ENCODE measurements around the gene NUBPL.
"Not testable (repeated sequence)": the region's sequence is repeated elsewhere in the genome, so short reads cannot be mapped to it uniquely, and the experiment has no call there.

NUBPL gene

GRCh38 chr14:31678421-31679249 is 117.4 kb downstream of the NUBPL start:
- DNase-seq = no peak

- DNase-seq = no peak
These were observed 121.6 kb downstream of the NUBPL start for GRCh38 chr14:31682768-31683167.

GRCh38 chr14:31687726-31688125 is 126.5 kb downstream of the NUBPL start:
- DNase-seq = no peak

- DNase-seq = no peak
These were observed 128.9 kb downstream of the NUBPL start for GRCh38 chr14:31690056-31690455.

DNA sequence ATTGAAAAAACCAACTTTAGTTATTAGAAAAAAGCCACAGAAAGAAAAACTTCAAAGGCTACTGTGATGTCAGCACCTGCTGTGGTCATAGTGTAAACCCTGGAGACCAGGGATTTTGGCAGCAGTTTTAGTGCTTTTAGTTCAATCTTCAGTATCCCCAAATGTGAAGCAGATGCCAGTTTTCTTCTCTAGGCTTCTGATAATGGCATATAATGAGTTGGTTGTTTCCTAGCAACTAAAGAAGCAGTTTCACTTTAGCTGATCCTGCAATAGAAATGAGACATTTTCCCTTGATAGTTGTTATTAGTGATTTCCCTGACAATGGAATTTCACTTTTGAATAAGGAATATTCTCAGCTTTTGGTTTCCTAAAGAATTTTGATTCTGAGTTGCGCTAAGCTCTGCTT is 131.2 kb downstream of the NUBPL start:
- no peak for DNase-seq

DNA sequence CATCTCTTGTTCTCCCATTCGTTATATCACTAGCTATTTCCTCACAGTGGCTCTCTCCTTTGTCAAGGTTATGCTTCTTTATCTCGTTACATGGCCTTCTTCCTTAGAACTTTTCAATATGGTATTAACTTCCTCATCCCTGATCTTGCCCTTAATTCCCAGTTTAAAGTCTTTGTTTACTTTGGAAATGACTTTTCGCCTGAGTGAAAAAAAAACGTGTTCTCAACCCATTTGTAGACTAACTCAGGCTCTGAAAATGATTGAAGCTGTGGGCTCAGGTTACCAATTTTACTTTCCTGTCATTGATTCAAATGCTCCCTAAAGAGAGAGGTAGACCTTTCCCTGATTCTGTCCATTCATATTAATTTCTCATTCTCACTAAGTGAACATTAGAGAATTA is 135.2 kb downstream of the NUBPL start:
- no peak for DNase-seq

- DNase-seq = no peak
These were observed 138.6 kb downstream of the NUBPL start for GRCh38 chr14:31699809-31700208.

DNA sequence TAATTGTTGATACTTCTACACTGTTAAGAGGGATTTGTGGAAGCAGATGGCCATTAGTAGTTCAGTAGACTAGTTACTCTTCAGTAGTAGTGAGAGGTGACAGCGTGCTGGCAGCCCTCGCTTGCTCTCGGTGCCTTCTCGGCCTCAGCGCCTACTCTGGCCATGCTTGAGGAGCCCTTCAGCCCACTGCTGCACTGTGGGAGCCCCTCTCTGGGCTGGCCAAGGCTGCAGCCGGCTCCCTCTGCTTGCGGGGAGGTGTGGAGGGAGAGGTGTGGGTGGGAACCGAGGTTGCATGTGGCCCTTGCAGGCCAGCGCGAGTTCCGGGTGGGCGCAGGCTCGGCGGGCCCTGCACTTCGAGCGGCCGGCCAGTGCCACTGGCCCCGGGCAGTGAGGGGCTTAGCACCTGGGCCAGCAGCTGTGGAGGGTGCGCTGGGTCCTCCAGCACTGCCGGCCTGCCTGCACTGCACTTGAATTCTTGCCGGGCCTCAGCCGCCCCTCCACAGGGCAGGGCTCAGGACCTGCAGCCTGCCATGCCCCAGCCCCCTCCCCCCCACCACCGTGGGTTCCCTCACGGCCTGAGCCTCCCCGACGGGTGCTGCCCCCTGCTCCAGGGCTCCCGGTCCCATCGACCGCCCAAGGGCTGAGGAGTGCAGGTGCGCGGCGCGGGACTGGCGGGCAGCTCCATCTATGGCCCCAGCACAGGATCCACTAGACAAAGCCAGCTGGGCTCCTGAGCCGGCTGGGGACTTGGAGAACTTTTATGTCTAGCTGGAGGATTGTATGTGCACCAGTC is 139.3 kb downstream of the NUBPL start:
- DNase-seq = no peak

- DNase-seq = no peak
These were observed 140.9 kb downstream of the NUBPL start for GRCh38 chr14:31702130-31702529.

DNA sequence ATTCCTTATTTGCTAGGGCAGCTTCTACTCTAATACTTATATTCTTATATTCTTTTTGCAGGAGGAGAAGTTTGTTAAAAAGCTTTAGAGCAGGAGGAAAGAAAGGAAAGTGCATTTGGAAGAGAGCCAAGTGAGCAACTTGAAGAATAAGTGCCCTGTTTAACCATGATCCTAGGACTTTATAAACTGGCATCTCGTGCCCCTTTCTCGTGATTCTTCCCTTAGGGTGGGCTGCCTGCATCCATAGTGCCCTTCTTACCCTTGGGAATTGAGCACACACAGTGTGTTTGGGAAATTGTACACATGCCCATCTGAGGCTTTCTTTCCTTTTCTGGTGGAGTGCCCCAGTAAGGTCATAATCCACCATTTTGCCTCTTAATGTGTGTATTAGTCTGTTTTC is 141.9 kb downstream of the NUBPL start:
- no peak for DNase-seq

- no peak for DNase-seq
These were observed 144.5 kb downstream of the NUBPL start for GRCh38 chr14:31705731-31706130.

GRCh38 chr14:31708661-31709060 is 147.5 kb downstream of the NUBPL start:
- DNase-seq = not testable (repeated sequence)

GRCh38 chr14:31712244-31713127 is 151.3 kb downstream of the NUBPL start:
- no peak for DNase-seq

DNA sequence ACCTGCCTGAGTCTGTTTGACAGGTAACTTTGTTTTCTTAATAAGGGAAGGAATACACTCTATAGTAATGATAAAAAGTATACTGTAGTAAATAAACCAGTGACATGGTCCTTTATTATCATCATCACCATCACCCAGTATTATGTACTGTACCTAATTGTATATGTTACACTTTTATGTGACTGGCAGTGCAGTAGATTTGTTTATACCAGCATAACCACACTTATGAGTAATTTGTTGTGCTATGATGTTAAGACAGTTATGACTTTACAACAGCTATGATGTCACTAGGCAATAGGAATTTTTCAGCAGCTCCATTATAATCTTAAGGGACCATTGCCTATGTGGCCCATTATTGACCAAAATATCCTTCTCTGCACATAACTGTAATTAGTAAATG is 155.0 kb downstream of the NUBPL start:
- DNase-seq = no peak

DNA sequence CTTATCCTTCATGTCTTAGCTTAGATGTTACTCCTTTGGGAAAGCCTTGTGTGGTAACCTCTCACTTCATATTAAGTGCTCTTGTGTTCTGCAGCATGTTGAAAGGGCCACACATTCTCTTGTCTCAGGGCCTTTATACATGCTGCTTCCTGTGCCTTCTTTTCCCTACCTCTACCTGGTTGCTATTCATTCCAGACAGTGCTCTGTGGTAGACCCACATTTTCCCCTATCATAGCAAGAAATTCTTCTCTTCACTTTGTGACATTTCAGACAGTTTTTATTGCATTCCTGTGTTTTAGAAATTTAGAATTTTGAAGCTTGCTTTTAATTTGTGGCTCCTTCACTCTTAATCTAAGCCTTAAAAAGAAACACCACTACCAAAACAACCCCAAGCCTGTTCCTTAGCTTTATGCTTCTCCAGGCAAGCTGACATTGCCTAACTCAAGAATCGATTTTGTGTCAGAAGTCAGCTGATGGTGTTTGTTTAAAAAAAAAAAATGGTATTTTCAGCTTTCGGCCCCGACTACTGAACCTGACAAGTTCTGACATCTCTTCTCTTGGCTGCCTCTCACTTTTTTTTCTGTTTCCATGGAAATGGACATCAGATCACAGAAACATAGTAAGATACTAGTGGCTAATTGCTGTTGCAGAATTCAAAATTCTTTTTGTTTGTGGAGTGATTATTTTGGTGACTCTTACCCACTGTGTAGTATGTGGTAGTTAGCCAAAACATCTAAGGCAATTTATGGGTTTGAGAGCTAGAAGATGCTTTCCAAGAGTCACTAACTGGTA is 156.3 kb downstream of the NUBPL start:
- DNase-seq = no peak

DNA sequence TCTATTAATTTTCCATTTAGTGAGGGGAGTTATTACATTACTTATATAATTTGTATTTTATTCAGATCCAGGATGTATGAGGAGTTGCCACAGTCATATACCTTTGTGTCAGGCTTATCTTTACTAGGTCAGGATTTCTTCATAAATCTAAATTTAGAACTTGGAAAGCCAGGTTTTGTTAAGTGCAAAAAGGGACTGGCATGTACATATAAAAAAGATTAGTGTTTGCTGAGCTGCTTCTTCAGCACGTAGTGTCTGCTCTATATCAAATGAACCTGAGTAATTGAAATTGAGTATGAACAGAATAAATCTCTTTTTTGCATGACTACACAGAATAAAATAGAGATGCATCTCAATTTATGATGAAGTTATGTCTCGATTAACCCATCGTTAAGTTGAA is 157.4 kb downstream of the NUBPL start:
- DNase-seq = no peak

- no peak for DNase-seq
These were observed 157.8 kb downstream of the NUBPL start for GRCh38 chr14:31718985-31719384.

- DNase-seq = no peak
These were observed 165.1 kb downstream of the NUBPL start for GRCh38 chr14:31726337-31726736.

- DNase-seq = no peak
These were observed 166.6 kb downstream of the NUBPL start for GRCh38 chr14:31727797-31728196.

GRCh38 chr14:31740688-31741087 is 179.5 kb downstream of the NUBPL start:
- DNase-seq = no peak

DNA sequence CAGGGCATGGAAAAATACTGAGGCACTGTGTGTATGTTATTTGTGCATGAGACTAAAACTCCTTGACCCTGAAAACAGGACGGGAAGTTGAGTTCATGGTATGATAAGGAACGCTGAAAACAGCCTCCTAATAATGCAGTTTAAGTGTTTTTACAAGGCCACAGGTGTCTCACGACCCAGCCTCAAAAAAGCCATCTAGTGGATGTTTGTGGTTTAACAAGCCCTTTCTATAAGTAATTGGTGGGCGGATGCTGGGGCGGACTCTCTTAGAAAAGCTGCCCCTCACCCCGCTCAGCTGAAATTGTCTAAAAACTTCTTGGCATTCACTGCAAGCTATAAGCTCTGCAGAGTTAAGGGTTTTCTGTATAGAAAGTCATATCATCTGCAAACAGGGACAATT is 184.5 kb downstream of the NUBPL start:
- no peak for DNase-seq

- DNase-seq = no peak
These were observed 185.1 kb downstream of the NUBPL start for GRCh38 chr14:31746326-31746725.
